Cardiac fibroblast (primary cell): Measurements from ENCODE around the gene SLC36A2.

Experiments used
- DNase-seq, 2 donors: peaks; one replicate each; pipeline versions ENCODE4 v3.0.0 to v3.0.0-alpha.2; 2010; ENCODE audit warnings: low read depth in 2 of 2
- H3K4me3 ChIP-seq, 2 donors: replicated peaks in 1 of 2; 1 replicate in 1 of 2; 2 replicates in 1 of 2; pipeline ENCODE4 v1.5.1; 2011; ENCODE audit warnings: low read depth in 2 of 2, low read length in 2 of 2, mild to moderate bottlenecking in 2 of 2, moderate library complexity in 1 of 2
- CTCF ChIP-seq: IDR thresholded peaks from one replicate; pipeline ENCODE4 v1.5.1; 2011; ENCODE audit warnings: low read depth, mild to moderate bottlenecking, low read length, inconsistent platforms

SLC36A2 gene

GRCh38 chr5:151267491-151268260, 79.7 kb downstream of the SLC36A2 start:
- TF ChIP-seq CTCF: no peak
- DNase-seq: no peak
- H3K4me3 ChIP-seq: no peak overlapping the region
